ENCODE results near the gene CATSPERD.

GRCh38 chr19:5690955-5691821, 29.2 kb upstream of the CATSPERD start:
- TF ChIP-seq, protein P1, sequence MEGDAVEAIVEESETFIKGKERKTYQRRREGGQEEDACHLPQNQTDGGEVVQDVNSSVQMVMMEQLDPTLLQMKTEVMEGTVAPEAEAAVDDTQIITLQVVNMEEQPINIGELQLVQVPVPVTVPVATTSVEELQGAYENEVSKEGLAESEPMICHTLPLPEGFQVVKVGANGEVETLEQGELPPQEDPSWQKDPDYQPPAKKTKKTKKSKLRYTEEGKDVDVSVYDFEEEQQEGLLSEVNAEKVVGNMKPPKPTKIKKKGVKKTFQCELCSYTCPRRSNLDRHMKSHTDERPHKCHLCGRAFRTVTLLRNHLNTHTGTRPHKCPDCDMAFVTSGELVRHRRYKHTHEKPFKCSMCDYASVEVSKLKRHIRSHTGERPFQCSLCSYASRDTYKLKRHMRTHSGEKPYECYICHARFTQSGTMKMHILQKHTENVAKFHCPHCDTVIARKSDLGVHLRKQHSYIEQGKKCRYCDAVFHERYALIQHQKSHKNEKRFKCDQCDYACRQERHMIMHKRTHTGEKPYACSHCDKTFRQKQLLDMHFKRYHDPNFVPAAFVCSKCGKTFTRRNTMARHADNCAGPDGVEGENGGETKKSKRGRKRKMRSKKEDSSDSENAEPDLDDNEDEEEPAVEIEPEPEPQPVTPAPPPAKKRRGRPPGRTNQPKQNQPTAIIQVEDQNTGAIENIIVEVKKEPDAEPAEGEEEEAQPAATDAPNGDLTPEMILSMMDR (IDR thresholded peaks at IDR 0.05) = no peak
- no peak for TF ChIP-seq ZFX (IDR thresholded peaks at IDR 0.05; ENCODE audit: borderline replicate concordance)
